ENCODE data around the gene MCM9.
"Not testable (repeated sequence)": the region's sequence is repeated elsewhere in the genome, so short reads cannot be mapped to it uniquely, and the experiment has no call there.

The MCM9 gene

DNA sequence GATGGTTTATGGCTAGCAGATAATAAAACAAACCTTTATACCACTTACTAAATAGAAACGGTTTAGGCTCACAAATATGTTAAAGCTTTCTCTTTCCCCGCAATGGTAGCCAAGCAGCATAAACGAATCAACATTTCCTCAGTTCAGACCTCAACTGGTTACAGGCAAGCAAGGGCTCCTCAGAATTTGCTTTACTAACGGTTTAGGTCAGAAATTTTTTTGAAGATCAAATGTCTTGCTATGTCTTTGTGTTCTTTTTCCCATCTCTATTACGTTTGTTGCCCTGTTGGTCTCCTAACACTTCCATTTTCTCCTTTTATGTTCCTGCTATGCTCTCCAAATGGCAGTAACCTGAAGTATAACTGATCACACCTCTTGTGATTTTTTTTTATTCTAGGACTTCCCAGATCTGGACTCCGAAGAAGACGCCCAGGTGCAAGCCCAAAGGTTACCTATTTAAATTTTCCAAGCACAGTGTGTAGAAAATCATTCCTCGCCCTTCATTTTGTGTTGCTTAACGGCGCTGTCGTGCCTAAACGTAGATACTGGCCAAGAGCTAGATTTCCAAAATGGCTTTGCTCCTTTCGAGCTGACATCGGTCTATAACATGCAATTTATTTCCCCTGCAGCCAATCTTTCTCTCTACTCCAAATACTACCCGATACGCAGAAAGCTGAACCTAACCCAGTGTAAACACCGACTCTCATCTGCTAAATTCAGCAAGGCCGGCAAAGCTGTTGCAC lies 41.7 kb downstream of the MCM9 start:
- peak; percentile 44 for DNase-seq

- no peak for DNase-seq
Measured at GRCh38 chr6:118892355-118892991, 42.5 kb downstream of the MCM9 start.

GRCh38 chr6:118890997-118891790 lies 43.8 kb downstream of the MCM9 start:
- no peak for DNase-seq

- no peak for DNase-seq
Measured at GRCh38 chr6:118889163-118889562, 45.8 kb downstream of the MCM9 start.

GRCh38 chr6:118886641-118887040 lies 48.3 kb downstream of the MCM9 start:
- DNase-seq, result no peak

DNA sequence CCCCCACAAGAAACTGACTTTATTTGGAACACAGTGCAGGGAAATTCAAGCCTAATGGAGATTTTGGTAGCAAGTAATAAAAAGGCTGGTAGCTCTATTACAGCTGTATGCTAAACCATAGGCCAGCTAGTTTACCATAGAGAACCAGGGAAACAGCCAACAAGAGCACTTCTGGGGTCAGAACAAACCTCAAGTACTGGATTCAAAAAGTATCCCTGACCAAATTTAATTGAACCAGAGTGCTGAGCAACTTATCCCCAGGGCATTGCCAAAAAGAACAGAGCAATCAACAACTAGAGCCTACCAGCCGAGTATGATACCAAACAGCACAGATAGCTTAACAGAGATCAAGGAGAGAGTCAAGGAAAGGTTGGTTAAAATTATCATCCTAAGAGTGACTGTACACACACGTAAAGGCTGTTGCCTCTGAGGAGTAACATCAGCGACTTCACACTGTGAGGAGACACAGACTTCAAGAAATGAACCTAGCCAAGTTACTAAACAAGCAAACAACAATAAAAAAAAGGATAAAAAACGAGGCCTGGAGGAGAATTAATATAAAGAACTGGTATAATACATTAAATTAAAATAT lies 52.5 kb downstream of the MCM9 start:
- DNase-seq, result no peak

DNA sequence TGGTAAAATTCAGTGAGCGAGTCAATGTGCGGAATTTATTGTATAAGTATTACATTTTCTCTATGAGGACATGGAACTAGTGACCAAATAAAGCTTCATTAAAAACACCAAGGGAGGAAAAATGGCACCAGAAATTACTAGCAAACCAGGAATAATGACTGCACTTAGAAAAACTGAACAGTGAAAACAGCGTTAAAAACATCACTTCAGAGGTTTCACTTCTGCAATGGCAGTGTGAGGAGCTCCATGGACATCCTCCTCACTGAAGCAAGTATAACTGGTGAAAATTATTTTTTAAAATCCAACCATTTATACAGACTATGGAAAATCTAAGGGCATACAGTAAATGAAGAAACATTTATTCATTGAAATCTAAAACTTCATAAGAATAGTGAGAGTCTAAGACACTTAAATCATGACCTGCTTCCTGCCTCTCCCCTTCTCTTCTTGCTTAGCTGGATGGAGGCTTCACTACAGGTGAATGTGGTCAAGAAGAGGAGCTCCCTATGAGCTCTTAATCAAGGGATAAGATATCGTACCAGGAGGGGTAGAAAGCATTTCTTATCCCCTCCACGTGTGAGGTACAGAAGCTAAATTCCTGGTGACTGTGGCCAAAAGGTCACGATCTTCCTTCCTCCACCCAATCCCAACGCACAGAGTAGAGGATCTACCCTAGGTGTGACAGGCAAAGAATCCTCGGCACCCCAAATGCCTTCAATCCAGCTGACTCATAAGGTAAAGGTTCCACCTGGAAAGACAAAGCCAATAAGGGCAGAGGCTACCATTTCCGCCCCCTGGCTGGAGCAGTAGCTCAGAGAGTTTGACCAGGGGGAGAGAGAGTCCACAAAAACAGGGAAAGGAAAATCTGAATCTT lies 53.3 kb downstream of the MCM9 start:
- DNase-seq, result no peak

GRCh38 chr6:118877806-118878205 lies 57.2 kb downstream of the MCM9 start:
- DNase-seq, result no peak

DNA sequence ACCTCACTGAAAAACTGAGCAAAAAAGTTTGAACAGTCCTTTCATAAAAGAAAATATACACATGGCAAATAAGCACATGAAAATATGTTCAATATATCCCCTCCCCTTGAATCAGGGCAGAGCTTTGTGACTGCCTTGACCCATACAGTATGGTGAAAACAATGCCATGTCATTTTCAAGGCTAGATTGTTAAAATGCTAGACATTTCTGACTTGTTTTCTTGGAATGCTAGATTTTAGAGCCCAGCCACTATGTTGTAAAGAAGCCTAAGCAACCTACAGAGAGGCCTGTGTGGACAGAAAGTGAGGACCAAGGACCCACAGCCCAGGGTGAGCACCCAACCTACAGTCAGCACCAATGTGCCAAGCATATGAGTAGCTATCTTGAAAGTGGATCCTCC lies 58.1 kb downstream of the MCM9 start:
- DNase-seq, result no peak

DNA sequence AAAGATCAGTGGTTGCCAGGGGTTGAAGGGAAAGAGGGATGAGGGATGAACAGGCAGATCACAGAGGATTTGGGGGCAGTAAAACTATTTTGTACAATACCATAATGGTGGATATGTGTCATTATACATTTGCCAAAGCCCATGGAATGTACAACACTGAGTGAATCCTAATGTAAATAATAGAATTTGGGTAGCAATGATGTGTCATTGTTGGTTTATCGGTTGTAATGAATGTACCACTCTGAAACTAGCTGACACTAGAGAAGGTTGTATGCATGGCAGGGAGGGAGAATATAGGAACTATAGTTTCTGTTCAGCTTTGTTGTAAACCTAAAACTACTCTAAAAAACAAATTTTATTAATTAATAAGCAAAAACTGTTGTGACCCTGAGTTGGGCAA lies 58.8 kb downstream of the MCM9 start:
- DNase-seq, result no peak

GRCh38 chr6:118875672-118876071 lies 59.3 kb downstream of the MCM9 start:
- DNase-seq, result no peak

DNA sequence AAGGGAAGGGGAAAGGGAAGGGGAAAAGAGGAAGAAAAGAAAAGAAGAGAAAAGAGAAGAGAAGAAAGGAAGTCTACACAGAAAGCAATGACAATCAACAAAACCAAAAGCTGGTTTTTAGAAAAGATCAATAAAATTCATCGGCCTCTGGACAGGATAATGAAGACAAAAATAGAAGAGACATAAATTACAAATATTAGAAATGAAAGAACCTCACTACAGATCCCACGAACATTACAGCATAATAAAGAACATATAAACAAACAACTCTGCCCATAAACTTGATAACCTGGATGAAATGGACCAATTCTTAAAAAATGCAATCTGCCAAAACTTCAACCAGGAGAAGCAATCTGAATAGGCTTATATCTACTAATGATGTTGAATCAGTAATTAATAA lies 61.7 kb downstream of the MCM9 start:
- no peak for DNase-seq

DNA sequence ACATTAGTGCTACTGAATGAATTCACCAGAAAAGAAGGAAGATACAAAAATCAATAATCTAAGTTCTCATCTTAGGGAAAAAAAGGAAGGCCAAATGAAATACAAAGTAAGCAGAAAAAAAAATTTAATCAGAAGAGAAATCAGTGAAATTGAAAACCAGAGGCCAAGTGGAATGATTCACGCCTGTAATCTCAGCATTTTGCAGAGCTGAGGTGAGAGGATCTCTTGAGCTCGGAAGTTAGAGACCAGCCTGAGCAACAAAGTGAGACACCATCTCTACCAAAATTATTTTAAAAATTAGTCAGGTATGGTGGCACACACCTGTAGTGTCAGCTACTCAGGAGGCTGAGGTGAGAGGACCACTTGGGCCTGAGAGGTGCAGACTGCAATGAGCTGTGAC lies 62.2 kb downstream of the MCM9 start:
- DNase-seq, result no peak

DNA sequence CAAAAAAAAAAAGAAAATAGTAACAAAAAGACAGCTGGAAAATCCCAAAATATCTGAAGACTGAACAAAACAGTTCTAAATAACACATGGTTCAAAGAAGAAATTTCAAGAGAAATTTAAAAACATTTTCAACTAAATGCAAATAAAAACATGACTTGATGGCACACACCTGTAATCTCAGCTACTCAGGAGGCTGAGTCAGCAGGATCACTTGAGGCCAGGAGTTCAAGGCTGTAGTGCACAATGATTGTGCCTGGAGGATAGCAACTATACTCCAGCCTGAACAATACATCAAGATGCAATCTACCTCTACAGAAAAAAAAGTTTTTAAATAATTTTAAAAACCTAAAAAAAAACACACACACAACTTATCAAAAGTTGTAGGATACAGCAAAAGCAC lies 62.6 kb downstream of the MCM9 start:
- DNase-seq, result no peak

- DNase-seq, result no peak
Measured at GRCh38 chr6:118871331-118871730, 63.6 kb downstream of the MCM9 start.

DNA sequence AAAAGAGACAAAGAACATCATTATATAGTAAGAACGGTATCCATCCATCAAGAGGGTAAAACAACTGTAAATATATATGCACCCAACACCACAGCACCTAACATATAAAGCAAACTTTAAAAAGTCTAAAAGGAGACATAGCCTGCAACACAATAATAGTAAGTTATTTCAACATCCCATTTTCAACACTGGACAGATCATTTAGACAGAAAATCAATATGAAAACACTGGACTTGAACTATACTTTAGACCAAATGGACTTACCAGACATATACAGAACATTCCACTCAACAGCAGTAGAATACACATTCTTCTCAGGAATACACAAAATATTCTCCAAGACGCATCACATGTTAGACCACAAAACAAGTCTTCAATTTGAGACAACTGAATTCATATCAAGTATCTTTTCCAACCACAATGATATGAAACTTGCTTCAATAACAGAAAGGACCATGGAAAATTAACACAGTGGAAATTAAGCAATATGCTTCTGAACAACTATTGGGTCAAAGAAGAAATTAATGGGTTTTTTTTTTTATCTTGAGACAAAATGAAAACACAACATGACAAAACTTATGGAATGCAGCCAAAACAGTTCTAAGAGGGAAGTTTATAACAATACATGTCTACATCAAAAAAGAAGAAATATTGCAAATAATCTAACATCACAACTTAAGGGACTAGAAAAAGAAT lies 64.9 kb downstream of the MCM9 start:
- no peak for DNase-seq

GRCh38 chr6:118869350-118869749 lies 65.6 kb downstream of the MCM9 start:
- no peak for DNase-seq

DNA sequence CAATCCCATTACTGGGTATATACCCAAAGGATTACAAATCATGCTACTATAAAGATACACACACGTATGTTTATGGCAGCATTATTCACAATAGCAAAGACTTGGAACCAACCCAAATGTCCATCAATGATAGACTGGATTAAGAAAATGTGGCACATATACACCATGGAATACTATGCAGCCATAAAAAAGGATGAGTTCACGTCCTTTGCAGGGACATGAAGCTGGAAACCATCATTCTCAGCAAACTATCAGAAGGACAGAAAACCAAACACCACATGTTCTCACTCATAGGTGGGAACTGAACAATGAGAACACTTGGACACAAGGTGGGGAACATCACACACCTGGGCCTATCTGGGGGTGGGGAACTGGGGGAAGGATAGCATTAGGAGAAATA lies 66.1 kb downstream of the MCM9 start:
- not testable (repeated sequence) for DNase-seq

GRCh38 chr6:118867181-118867580 lies 67.8 kb downstream of the MCM9 start:
- DNase-seq, result no peak

DNA sequence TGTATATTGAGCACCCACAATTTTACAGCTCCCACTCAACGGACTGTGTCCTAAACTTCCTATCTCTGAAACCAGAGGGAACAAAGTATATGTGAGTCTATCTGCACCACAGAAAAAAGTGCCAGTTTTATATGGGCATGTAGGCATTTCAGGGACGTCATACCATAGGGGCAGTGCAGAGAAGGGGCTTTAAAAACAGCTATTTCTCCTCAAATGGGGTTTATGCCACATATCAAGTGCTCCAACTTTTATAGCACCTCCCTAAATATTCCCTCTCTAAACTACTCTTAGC lies 69.9 kb downstream of the MCM9 start:
- no peak for DNase-seq

GRCh38 chr6:118864341-118865099 lies 70.4 kb downstream of the MCM9 start:
- DNase-seq, result no peak
